ENCODE data around the gene PCMTD2. TPM values are rescaled to one million over a fixed set of nuclear protein-coding genes. Genes with fewer than 3 reads are reported as not detected.

Gene PCMTD2
- total and polyA plus RNA-seq, 2 of the 13 experiments (the other 11 are each of a cell fraction or from before 2014, with no cell fraction given) = 47.0 to 76.9 TPM

- TF ChIP-seq PBX2 (CRISPR knock-in tag; IDR thresholded peaks at IDR 0.05) (no peak), ZNF281 (CRISPR knock-in tag; IDR thresholded peaks at IDR 0.05; ENCODE audit: borderline replicate concordance) (no peak), ZNF251 (CRISPR knock-in tag; IDR thresholded peaks at IDR 0.05) (no peak), SP140L (CRISPR knock-in tag; IDR thresholded peaks at IDR 0.05; ENCODE audit: borderline replicate concordance) (no peak), SMYD3 (CRISPR knock-in tag; IDR thresholded peaks at IDR 0.05) (0 out of 2 replicates have a peak, but pooled peaks have one; percentile 51), CC2D1A (CRISPR knock-in tag; IDR thresholded peaks at IDR 0.05) (no peak), SALL2 (CRISPR knock-in tag; IDR thresholded peaks at IDR 0.05) (no peak), ATF4 (CRISPR knock-in tag; IDR thresholded peaks at IDR 0.05) (no peak), ARID4A (CRISPR knock-in tag; IDR thresholded peaks at IDR 0.05; ENCODE audit: borderline replicate concordance) (peak; percentile 10; the same call in 1 of the 2 replicates), ZNF569 (CRISPR knock-in tag; IDR thresholded peaks at IDR 0.05; ENCODE audit: borderline replicate concordance) (no peak), LCORL (IDR thresholded peaks at IDR 0.05) (no peak), LCORL (CRISPR knock-in tag; IDR thresholded peaks at IDR 0.05) (peak; percentile 34; the same call in 1 of the 2 replicates), THRA (CRISPR knock-in tag; IDR thresholded peaks at IDR 0.05; ENCODE audit: borderline replicate concordance) (no peak), ZNF136 (CRISPR knock-in tag; IDR thresholded peaks at IDR 0.05; ENCODE audit: low read depth) (no peak), XBP1 (CRISPR knock-in tag; IDR thresholded peaks at IDR 0.05) (no peak), SAFB2 (CRISPR knock-in tag; IDR thresholded peaks at IDR 0.05; ENCODE audit: borderline replicate concordance, low read depth) (no peak), PHF8 (CRISPR knock-in tag; IDR thresholded peaks at IDR 0.05) (no peak)
Measured at GRCh38 chr20:64256282-64256935, 861 bp downstream of the PCMTD2 start (continued).
